ENCODE results near the gene COX19.
"Not testable (repeated sequence)": the region's sequence is repeated elsewhere in the genome, so short reads cannot be mapped to it uniquely, and the experiment has no call there.

The COX19 gene

DNA sequence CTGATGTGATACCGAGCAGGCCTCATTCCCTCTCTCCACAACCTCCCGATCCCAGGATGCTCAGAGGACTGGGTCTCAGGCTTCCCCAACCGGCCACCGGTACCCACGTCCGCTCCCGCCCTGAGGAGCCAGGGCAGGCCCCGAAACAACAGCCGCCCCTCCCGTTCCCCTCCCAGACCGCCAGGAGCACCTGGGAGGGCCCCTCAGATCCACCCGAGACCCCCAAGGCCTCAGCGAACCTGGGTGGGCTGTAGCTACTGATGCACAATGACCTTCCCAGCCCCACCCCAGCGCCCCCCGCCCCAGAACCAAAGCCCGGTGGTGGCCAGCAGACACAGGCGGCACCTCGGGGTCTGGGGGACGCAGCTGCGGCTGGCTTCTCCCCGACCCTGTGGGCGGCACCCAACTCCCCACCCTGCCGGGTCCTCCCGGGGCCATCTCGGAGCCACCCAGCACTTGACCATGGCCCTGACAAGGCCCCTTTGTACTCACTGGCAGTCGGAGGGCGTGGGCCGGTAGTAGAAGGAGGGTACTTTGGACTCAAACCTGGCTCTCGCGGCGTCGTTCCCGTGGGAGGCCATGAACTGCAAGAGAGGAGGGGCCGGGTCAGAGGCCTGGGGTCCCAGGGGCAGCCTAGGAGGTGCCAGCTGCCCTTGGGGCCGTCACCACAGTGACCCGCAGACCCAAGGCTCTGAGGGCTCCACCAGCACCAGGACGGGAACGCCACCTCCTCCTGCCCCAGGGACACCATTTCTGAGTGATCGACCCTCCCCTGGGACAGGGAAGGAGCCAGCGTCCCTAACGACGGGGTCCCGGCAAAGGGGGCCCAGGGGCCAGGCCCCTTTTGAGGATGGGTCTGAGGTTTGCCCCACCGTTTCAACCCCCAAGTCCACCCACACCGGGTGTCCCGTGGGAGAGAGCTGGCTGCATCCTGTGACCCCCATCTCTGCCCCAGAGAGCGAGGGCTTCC, 49.0 kb downstream of the COX19 start:
- H3K4me3 ChIP-seq (ENCODE audit: low read depth, low read length): no peak overlapping the region
- in situ Hi-C loops (cut with HindIII; ENCODE audit: low sequenced_read_pairs): no loop called here
- TF ChIP-seq, protein P1, sequence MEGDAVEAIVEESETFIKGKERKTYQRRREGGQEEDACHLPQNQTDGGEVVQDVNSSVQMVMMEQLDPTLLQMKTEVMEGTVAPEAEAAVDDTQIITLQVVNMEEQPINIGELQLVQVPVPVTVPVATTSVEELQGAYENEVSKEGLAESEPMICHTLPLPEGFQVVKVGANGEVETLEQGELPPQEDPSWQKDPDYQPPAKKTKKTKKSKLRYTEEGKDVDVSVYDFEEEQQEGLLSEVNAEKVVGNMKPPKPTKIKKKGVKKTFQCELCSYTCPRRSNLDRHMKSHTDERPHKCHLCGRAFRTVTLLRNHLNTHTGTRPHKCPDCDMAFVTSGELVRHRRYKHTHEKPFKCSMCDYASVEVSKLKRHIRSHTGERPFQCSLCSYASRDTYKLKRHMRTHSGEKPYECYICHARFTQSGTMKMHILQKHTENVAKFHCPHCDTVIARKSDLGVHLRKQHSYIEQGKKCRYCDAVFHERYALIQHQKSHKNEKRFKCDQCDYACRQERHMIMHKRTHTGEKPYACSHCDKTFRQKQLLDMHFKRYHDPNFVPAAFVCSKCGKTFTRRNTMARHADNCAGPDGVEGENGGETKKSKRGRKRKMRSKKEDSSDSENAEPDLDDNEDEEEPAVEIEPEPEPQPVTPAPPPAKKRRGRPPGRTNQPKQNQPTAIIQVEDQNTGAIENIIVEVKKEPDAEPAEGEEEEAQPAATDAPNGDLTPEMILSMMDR (IDR thresholded peaks at IDR 0.05; ENCODE audit: low read depth, low read length, missing control alignments): no peak
- no peak for DNase-seq (ENCODE audit: low read depth)

DNA sequence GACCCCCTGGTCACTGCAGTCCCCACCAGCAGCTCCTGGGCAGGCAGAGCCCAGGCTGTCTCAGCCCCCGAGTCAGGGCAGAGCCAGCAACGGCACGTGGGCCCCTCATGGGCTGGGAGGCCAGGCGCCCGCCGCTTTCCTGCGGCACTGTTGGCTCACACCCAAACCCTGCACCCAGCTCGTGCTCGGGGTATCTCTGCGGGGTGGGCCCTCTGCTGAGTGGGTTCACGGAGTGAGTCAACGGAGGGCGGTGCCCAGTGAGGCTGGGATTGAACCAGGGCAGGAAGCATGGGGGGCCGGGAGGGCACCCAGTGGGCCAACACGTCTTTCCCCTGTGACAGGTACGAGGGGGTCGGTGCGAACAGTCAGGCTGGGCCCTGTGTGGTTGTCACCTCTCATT, 49.7 kb downstream of the COX19 start:
- in situ Hi-C loops (cut with HindIII; ENCODE audit: low sequenced_read_pairs): no loop called here
- TF ChIP-seq, protein P1 (IDR thresholded peaks at IDR 0.05; ENCODE audit: low read depth, low read length, missing control alignments): no peak
- no peak overlapping the region for H3K4me3 ChIP-seq (ENCODE audit: low read depth, low read length)
- no peak for DNase-seq (ENCODE audit: low read depth)

DNA sequence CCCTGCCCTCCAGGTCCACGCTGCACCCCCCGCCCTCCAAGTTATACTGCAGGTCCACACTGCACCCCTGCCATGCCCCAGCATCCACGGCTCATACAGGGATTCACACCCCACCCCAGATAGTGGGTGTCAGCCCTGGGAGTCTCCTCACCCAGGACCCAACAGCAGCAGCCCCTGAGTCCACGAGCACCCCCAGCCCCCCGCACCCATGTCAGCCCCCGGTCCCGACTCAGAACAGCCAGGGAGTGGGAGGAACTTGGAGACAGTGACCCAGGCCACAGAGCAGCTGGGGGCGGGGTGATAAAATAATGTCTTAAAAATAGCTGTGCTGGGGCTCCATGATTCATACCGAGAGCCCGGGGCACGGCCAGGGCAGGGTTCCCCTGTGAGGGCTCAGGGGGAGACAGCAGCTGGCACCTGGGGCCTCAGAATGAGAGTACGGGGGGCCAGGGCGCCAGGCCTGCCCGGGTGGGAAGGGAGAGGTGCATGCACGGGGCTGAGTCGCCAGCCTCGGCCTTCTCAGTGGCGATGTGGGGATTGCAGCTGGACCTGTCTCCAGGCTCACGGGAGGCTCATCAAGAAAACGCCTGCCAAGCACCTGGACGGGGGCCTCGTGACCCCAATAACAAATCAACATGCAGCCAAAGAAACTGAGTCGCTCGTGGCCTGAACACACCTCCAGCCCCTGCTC, 50.7 kb downstream of the COX19 start:
- in situ Hi-C loops (cut with HindIII; ENCODE audit: low sequenced_read_pairs): no loop called here
- DNase-seq (ENCODE audit: low read depth): no peak
- H3K4me3 ChIP-seq (ENCODE audit: low read depth, low read length): no peak overlapping the region
- TF ChIP-seq, protein P1 (IDR thresholded peaks at IDR 0.05; ENCODE audit: low read depth, low read length, missing control alignments): no peak

DNA sequence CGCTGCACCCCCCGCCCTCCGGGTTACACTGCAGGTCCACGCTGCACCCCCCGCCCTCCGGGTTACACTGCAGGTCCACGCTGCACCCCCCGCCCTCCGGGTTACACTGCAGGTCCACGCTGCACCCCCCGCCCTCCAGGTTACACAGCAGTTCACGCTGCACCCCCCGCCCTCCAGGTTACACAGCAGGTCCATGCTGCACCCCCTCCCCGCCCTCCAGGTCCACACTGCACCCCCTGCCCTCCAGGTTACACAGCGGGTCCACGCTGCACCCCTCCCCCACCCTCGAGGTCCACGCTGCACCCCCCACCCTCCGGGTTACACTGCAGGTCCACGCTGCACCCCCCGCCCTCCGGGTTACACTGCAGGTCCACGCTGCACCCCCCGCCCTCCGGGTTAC, 51.3 kb downstream of the COX19 start:
- in situ Hi-C loops (cut with HindIII; ENCODE audit: low sequenced_read_pairs); H3K4me3 ChIP-seq (ENCODE audit: low read depth, low read length); DNase-seq (ENCODE audit: low read depth): not testable (repeated sequence)

DNA sequence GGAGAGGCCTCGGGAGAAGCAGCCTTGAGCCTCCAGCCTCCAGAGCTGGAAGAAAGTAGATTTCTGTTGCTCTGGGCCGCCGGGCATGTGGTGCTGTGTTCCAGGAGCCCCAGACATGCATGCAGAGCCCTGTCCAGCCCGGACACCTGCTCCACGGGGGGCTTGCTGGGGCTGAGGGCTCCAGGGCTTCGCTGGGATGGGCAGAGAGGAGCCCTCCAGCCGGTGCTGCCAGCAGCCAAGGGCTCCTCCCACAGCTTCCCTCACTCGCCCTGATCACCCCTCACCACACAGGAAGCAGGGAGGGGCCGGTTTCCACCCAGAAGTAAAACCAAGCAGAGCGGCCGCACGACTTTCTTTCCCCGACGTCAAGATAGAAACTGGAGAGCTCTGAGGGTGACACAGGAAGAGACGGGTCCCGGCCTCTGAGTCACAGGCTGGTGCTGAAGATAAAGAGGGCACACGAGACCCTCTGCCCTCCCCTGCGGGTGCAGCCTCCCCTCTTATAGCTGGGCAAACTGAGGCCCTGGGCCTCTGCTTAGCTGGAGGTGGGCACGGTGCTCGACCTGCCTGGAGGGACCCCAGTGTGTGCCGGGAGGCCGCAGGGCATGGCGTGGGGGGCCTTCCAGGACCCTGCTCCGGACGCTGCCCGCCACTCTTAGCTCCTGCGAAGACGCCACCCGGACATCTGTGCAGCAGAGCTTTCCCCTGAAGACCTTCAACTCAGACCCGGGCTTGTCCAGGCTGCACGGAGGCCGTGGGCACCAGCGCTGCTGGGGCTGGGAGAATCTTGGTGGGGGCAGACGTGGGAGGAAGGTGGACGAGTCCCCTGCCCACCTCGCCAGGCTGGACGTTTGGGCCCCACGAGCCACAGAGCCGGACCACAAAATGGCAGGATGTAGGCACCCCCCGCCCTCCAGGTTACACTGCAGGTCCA, 52.0 kb downstream of the COX19 start:
- H3K4me3 ChIP-seq (ENCODE audit: low read depth, low read length): no peak overlapping the region
- TF ChIP-seq, protein P1 (IDR thresholded peaks at IDR 0.05; ENCODE audit: low read depth, low read length, missing control alignments): no peak
- no peak for DNase-seq (ENCODE audit: low read depth)
- in situ Hi-C loops (cut with HindIII; ENCODE audit: low sequenced_read_pairs): no loop called here

DNA sequence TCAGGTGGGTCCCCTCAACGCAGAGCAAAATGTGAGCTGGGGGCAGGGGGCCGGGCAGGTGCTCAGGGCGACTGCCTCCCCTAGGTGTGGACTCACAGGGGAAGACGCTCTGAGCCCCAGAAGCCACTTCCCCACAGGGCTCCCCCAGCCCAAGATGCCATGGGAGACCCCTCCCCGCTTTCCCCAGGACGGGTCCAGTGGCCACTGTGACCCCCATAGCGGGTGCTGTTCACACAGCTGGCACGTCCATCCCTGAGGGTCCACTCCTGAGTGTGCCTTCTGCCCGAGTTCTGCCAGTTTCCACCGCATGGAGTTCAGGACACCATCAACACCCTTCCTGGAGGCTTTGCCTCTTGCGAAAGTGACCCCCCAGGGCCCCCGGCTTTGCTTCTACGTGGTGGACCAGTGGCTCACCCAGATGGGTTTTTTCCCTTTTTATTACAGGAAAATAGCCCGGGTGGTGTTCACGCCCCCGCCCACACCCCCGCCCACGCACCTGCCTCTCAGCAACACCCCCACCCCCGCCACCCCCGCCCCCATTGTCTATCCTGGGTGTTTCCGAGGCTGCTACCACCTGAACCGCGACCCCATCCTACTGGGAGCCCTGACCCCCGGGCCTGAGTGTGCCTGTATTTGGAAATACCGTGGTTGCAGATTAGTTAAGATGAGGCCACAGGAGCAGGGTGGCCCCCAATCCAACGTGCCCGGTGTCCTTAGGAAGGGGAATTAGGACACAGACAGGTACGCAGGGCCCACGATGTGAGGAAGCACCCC, 52.8 kb downstream of the COX19 start:
- DNase-seq (ENCODE audit: low read depth): no peak
- in situ Hi-C loops (cut with HindIII; ENCODE audit: low sequenced_read_pairs): no loop called here
- no peak overlapping the region for H3K4me3 ChIP-seq (ENCODE audit: low read depth, low read length)
- TF ChIP-seq, protein P1 (IDR thresholded peaks at IDR 0.05; ENCODE audit: low read depth, low read length, missing control alignments): no peak
